Endodermal cell (in vitro differentiated cells): Measurements from ENCODE around the gene ELOVL2. TPM values are rescaled to one million over a fixed set of nuclear protein-coding genes. Genes with fewer than 3 reads are reported as not detected.

Source experiments
- DNase-seq: peaks from one replicate; pipeline ENCODE4 v3.0.0-alpha.2; 2017
- H3K27ac ChIP-seq: 2 replicates; pipeline ENCODE4 v1.5.1; 2013; ENCODE audit warnings: mild to moderate bottlenecking, low read depth, low read length, moderate library complexity
- H3K27me3 ChIP-seq: 2 replicates; pipeline ENCODE4 v1.6.1; 2013; ENCODE audit warnings: mild to moderate bottlenecking, low read length, moderate library complexity; ENCODE audit not compliant: insufficient read depth, control insufficient read depth, poor library complexity, severe bottlenecking
- H3K36me3 ChIP-seq: 2 replicates; pipeline ENCODE4 v1.7.0; 2013; ENCODE audit warnings: mild to moderate bottlenecking, low read length, moderate library complexity; ENCODE audit not compliant: control insufficient read depth, insufficient read depth
- H3K4me1 ChIP-seq: one replicate; pipeline ENCODE4 v1.7.0; 2013; ENCODE audit warnings: low read length; ENCODE audit not compliant: control insufficient read depth, insufficient read depth
- H3K4me3 ChIP-seq: 2 replicates; pipeline ENCODE4 v1.5.1; 2013; ENCODE audit warnings: mild to moderate bottlenecking, low read length, moderate library complexity
- H3K9ac ChIP-seq: 2 replicates; pipeline ENCODE4 v1.6.1; 2013; ENCODE audit warnings: mild to moderate bottlenecking, low read length, moderate library complexity; ENCODE audit not compliant: poor library complexity, severe bottlenecking; ENCODE audit errors: extremely low read depth
- H3K9me3 ChIP-seq: 2 replicates; pipeline ENCODE4 v1.6.1; 2013; ENCODE audit warnings: mild to moderate bottlenecking, low read length, moderate library complexity; ENCODE audit not compliant: control insufficient read depth
- H3K27ac Mint-ChIP-seq: 2 replicates; pipeline ENCODE4 v1.8.0; 2020; ENCODE audit warnings: mixed read lengths
- H3K27me3 Mint-ChIP-seq: 2 replicates; pipeline ENCODE4 v1.8.0; 2021; ENCODE audit warnings: mild to moderate bottlenecking, mixed read lengths; ENCODE audit not compliant: insufficient read depth
- H3K36me3 Mint-ChIP-seq: 2 replicates; pipeline ENCODE4 v1.8.0; 2020; ENCODE audit warnings: low read depth, mixed read lengths
- H3K4me1 Mint-ChIP-seq: 2 replicates; pipeline ENCODE4 v1.8.0; 2020; ENCODE audit warnings: mixed read lengths
- H3K4me3 Mint-ChIP-seq: 2 replicates; pipeline ENCODE4 v1.8.0; 2020; ENCODE audit warnings: mild to moderate bottlenecking, moderate library complexity, mixed read lengths
- H3K9me3 Mint-ChIP-seq: 2 replicates; pipeline ENCODE4 v1.8.0; 2020; ENCODE audit warnings: mild to moderate bottlenecking, mixed read lengths
- CTCF ChIP-seq: fragments of 200-600 bp; sonication (generic); conservative IDR thresholded peaks from 2 replicates; pipeline ENCODE4 v1.5.0; 2021; ENCODE audit warnings: antibody characterized with exemption, mild to moderate bottlenecking
- WGBS, 2 experiments: methylation state at CpG; one replicate each; pipeline versions ENCODE4 v1.1.5 to v1.1.7; 2013; ENCODE audit warnings: missing lambda C conversion rate in 2 of 2, mixed read lengths in 1 of 2; ENCODE audit not compliant: insufficient coverage in 1 of 2, insufficient read length in 1 of 2; 5-methylcytosine and 5-hydroxymethylcytosine counted together
- total RNA-seq, 2 donors: library from RNA; stranded (reverse); fragmentation: NEBNext Ultra II Directional in 1 of 2; extraction: Animal tissue kit (Norgen Biotek cat#: 25700) in 1 of 2; gene quantifications; 2 replicates in 1 of 2; 3 replicates in 1 of 2; pipeline ENCODE4 v1.2.1, GENCODE V29; 2021

ELOVL2 gene
- total RNA-seq, 2 donors from 2014 or later = 7.3 to 14.1 TPM

- Mint-ChIP-seq H3K27me3 (no peaks in the 10 kb centered on the region), H3K9me3 (peaks cover 1% of the 10 kb centered on the region), H3K27ac (no peak overlapping the region), H3K4me3 (no peak overlapping the region), H3K4me1 (peaks cover 21% of the 10 kb centered on the region), H3K36me3 (no peaks in the 10 kb centered on the region)
- Histone ChIP-seq H3K36me3 (no peaks in the 10 kb centered on the region), H3K27me3 (no peaks in the 10 kb centered on the region), H3K4me3 (no peak overlapping the region), H3K27ac (no peak overlapping the region), H3K9ac (no peak overlapping the region), H3K4me1 (peaks cover 15% of the 10 kb centered on the region), H3K9me3 (peaks cover 5% of the 10 kb centered on the region)
- no peak for DNase-seq
- WGBS, 2 experiments = 69% methylated on average over 2 of the region's 2 CpGs; no CpG with 5 or more reads in 1 of the 2 experiments
- TF ChIP-seq CTCF = no peak
Measured at GRCh38 chr6:11069760-11070159, 25.7 kb upstream of the ELOVL2 start.

- Histone ChIP-seq H3K27me3 (no peaks in the 10 kb centered on the region), H3K9me3 (peaks cover 5% of the 10 kb centered on the region), H3K27ac (no peak overlapping the region), H3K4me1 (peaks cover 15% of the 10 kb centered on the region), H3K9ac (no peak overlapping the region), H3K4me3 (no peak overlapping the region), H3K36me3 (no peaks in the 10 kb centered on the region)
- no peak for TF ChIP-seq CTCF
- H3K4me3 Mint-ChIP-seq = no peak overlapping the region
- no peaks in the 10 kb centered on the region for H3K27me3 Mint-ChIP-seq
- WGBS, 2 experiments = 86 to 94% methylated on average over 2 of the region's 2 CpGs
- H3K9me3 Mint-ChIP-seq = no peaks in the 10 kb centered on the region
- H3K36me3 Mint-ChIP-seq = no peaks in the 10 kb centered on the region
- DNase-seq = no peak
- H3K4me1 Mint-ChIP-seq = peaks cover 33% of the 10 kb centered on the region
- no peak overlapping the region for H3K27ac Mint-ChIP-seq
Measured at GRCh38 chr6:11067348-11067747, 23.2 kb upstream of the ELOVL2 start.

- H3K9me3 ChIP-seq = peaks cover 5% of the 10 kb centered on the region
- Mint-ChIP-seq H3K4me1 (peaks cover 33% of the 10 kb centered on the region), H3K4me3 (no peak overlapping the region), H3K9me3 (no peaks in the 10 kb centered on the region), H3K27me3 (no peaks in the 10 kb centered on the region), H3K27ac (no peak overlapping the region), H3K36me3 (no peaks in the 10 kb centered on the region)
- H3K9ac ChIP-seq = no peak overlapping the region
- H3K27ac ChIP-seq = no peak overlapping the region
- H3K4me1 ChIP-seq = peaks cover 15% of the 10 kb centered on the region
- WGBS, 2 experiments = 91 to 95% methylated on average over 3 to 6 of the region's 6 CpGs
- H3K4me3 ChIP-seq = no peak overlapping the region
- TF ChIP-seq CTCF = no peak
- H3K36me3 ChIP-seq = no peaks in the 10 kb centered on the region
- no peaks in the 10 kb centered on the region for H3K27me3 ChIP-seq
- no peak for DNase-seq
Measured at GRCh38 chr6:11066505-11067347, 22.6 kb upstream of the ELOVL2 start.
